Upper lobe of right lung (tissue), 1 donor: ENCODE results near the gene NDST4. TPM values are rescaled to one million over a fixed set of nuclear protein-coding genes. Genes with fewer than 3 reads are reported as not detected.
"Not testable (repeated sequence)": the region's sequence is repeated elsewhere in the genome, so short reads cannot be mapped to it uniquely, and the experiment has no call there.

ENCODE experiments used
- ATAC-seq: fragments of 200-7000 bp; cut with Tn5 transposase; one replicate; pipeline ENCODE4 v1.9.1; 2020; ENCODE audit warnings: mild to moderate bottlenecking, moderate library complexity
- DNase-seq: peaks from one replicate; pipeline ENCODE4 v3.0.0-alpha.2; 2020
- H3K27ac ChIP-seq: fragments of 200-600 bp; one replicate; pipeline ENCODE4 v1.8.0; 2022
- H3K27me3 ChIP-seq: fragments of 200-600 bp; one replicate; pipeline ENCODE4 v1.8.0; 2022; ENCODE audit warnings: mild to moderate bottlenecking
- H3K36me3 ChIP-seq: fragments of 200-600 bp; one replicate; pipeline ENCODE4 v1.8.0; 2022
- H3K4me1 ChIP-seq: fragments of 200-600 bp; one replicate; pipeline ENCODE4 v1.8.0; 2022
- H3K4me3 ChIP-seq: fragments of 200-600 bp; one replicate; pipeline ENCODE4 v1.8.0; 2022; ENCODE audit warnings: mild to moderate bottlenecking
- H3K9me3 ChIP-seq: fragments of 200-600 bp; one replicate; pipeline ENCODE4 v1.8.0; 2022
- CTCF ChIP-seq: fragments of 200-600 bp; IDR thresholded peaks from one replicate; pipeline ENCODE4 v1.8.0; 2022; ENCODE audit warnings: antibody characterized with exemption
- intact Hi-C: fragments of 100-400 bp; cut with DNase I; formaldehyde crosslinking; loops from one replicate; pipeline ENCODE4 v1.11.0; 2022
- total RNA-seq: library from RNA; stranded (reverse); fragmentation: NEBNext Ultra II Directional; extraction: Animal tissue kit (Norgen Biotek cat#: 25700); gene quantifications from one replicate; pipeline ENCODE4 v1.2.1, GENCODE V29; 2021
- donor health status: DM: no; HTN: yes; CAD: no; lungs with severe emphysema.

The NDST4 gene
- total RNA-seq, 1 donor from 2014 or later = not detected

GRCh38 chr4:114997576-114998247 is 115.7 kb downstream of the NDST4 start:
- Histone ChIP-seq H3K27ac (no peak overlapping the region), H3K36me3 (no peaks in the 10 kb centered on the region), H3K4me1 (no peaks in the 10 kb centered on the region), H3K27me3 (no peaks in the 10 kb centered on the region), H3K4me3 (no peak overlapping the region), H3K9me3 (no peaks in the 10 kb centered on the region)
- no peak for DNase-seq
- TF ChIP-seq CTCF = no peak
- ATAC-seq = no peak
- intact Hi-C loops = no loop called here

- H3K36me3 ChIP-seq = no peaks in the 10 kb centered on the region
- H3K4me3 ChIP-seq = no peak overlapping the region
- H3K27me3 ChIP-seq = no peaks in the 10 kb centered on the region
- intact Hi-C loops = no loop called here
- TF ChIP-seq CTCF = no peak
- no peaks in the 10 kb centered on the region for H3K4me1 ChIP-seq
- H3K9me3 ChIP-seq = no peaks in the 10 kb centered on the region
- ATAC-seq (no peak), DNase-seq (no peak)
- H3K27ac ChIP-seq = no peak overlapping the region
Measured at GRCh38 chr4:114986133-114986532, 127.3 kb downstream of the NDST4 start.

GRCh38 chr4:114980932-114981708 is 132.3 kb downstream of the NDST4 start:
- Histone ChIP-seq H3K27me3 (no peaks in the 10 kb centered on the region), H3K27ac (no peak overlapping the region), H3K36me3 (no peaks in the 10 kb centered on the region), H3K9me3 (no peaks in the 10 kb centered on the region), H3K4me3 (no peak overlapping the region), H3K4me1 (no peaks in the 10 kb centered on the region)
- ATAC-seq (no peak), DNase-seq (no peak)
- intact Hi-C loops = no loop called here
- TF ChIP-seq CTCF = no peak

- ATAC-seq, H3K27ac ChIP-seq, H3K9me3 ChIP-seq, DNase-seq, H3K36me3 ChIP-seq, H3K27me3 ChIP-seq, H3K4me1 ChIP-seq, H3K4me3 ChIP-seq, intact Hi-C loops: not testable (repeated sequence)
Measured at GRCh38 chr4:114980399-114980798, 133.0 kb downstream of the NDST4 start.

GRCh38 chr4:114976901-114977300 is 136.5 kb downstream of the NDST4 start:
- no peaks in the 10 kb centered on the region for H3K9me3 ChIP-seq
- intact Hi-C loops = no loop called here
- H3K4me1 ChIP-seq = no peaks in the 10 kb centered on the region
- DNase-seq = no peak
- H3K27me3 ChIP-seq = no peaks in the 10 kb centered on the region
- no peak overlapping the region for H3K27ac ChIP-seq
- H3K36me3 ChIP-seq = no peaks in the 10 kb centered on the region
- no peak for ATAC-seq
- H3K4me3 ChIP-seq = no peak overlapping the region
- no peak for TF ChIP-seq CTCF

- no peaks in the 10 kb centered on the region for H3K27me3 ChIP-seq
- H3K27ac ChIP-seq = no peak overlapping the region
- no peaks in the 10 kb centered on the region for H3K4me1 ChIP-seq
- TF ChIP-seq CTCF = no peak
- intact Hi-C loops = no loop called here
- DNase-seq (no peak), ATAC-seq (no peak)
- no peaks in the 10 kb centered on the region for H3K36me3 ChIP-seq
- no peaks in the 10 kb centered on the region for H3K9me3 ChIP-seq
- H3K4me3 ChIP-seq = no peak overlapping the region
Measured at GRCh38 chr4:114964026-114964425, 149.4 kb downstream of the NDST4 start.
